HepG2 (cell line): ENCODE results near the gene NDUFS2. TPM values are rescaled to one million over a fixed set of nuclear protein-coding genes. Genes with fewer than 3 reads are reported as not detected.
A peak's percentile ranks its signal among the peaks of the same experiment; 100 is the strongest.

Source experiments
- BRD4 ChIP-seq: sonication (generic); formaldehyde crosslinking; IDR thresholded peaks from 2 replicates; pipeline ENCODE4 v1.4.0; 2020; ENCODE audit warnings: missing genetic modification reagents
- CC2D1A ChIP-seq: sonication (generic); formaldehyde crosslinking; IDR thresholded peaks from 2 replicates; pipeline ENCODE4 v1.8.1; 2023; ENCODE audit warnings: mild to moderate bottlenecking, missing genetic modification reagents
- GATA4 ChIP-seq: sonication (generic); IDR thresholded peaks from 2 replicates; pipeline ENCODE4 v1.6.1; 2016; ENCODE audit warnings: antibody characterized with exemption, low read depth, borderline replicate concordance
- MAFF ChIP-seq: IDR thresholded peaks from 2 replicates; pipeline ENCODE4 v1.6.1; 2011; ENCODE audit warnings: low read depth, low read length, improper control_type of control experiment
- PTBP1 ChIP-seq: fragments of 200-400 bp; formaldehyde crosslinking; IDR thresholded peaks from 2 replicates; pipeline ENCODE4 v1.6.1; 2018; ENCODE audit warnings: low read length, low read depth; ENCODE audit not compliant: poor library complexity, severe bottlenecking
- RAD21 ChIP-seq: fragments of 450-650 bp; formaldehyde crosslinking; IDR thresholded peaks from 2 replicates; pipeline ENCODE4 v1.5.0; 2020; ENCODE audit warnings: mild to moderate bottlenecking
- RFXANK ChIP-seq: IDR thresholded peaks from 2 replicates; pipeline ENCODE4 v1.6.1; 2016
- SCMH1 ChIP-seq: sonication (generic); formaldehyde crosslinking; IDR thresholded peaks from 2 replicates; pipeline ENCODE4 v1.9.0; 2021; ENCODE audit warnings: missing genetic modification reagents, mild to moderate bottlenecking, borderline replicate concordance
- SMYD3 ChIP-seq: sonication (generic); formaldehyde crosslinking; IDR thresholded peaks from 2 replicates; pipeline ENCODE4 v1.8.1; 2023; ENCODE audit warnings: mild to moderate bottlenecking, missing genetic modification reagents
- SP2 ChIP-seq: sonication (generic); formaldehyde crosslinking; IDR thresholded peaks from 2 replicates; pipeline ENCODE4 v1.5.1; 2020; ENCODE audit warnings: mild to moderate bottlenecking, missing genetic modification reagents
- SP5 ChIP-seq: IDR thresholded peaks from 2 replicates; pipeline ENCODE4 v1.6.1; 2016; ENCODE audit warnings: low read depth, borderline replicate concordance
- TBX2 ChIP-seq: sonication (generic); formaldehyde crosslinking; IDR thresholded peaks from 2 replicates; pipeline ENCODE4 v1.5.0; 2020; ENCODE audit warnings: missing genetic modification reagents, mild to moderate bottlenecking, borderline replicate concordance
- ZFP82 ChIP-seq: sonication (generic); formaldehyde crosslinking; IDR thresholded peaks from 2 replicates; pipeline ENCODE4 v1.5.1; 2020; ENCODE audit warnings: mild to moderate bottlenecking, missing genetic modification reagents, borderline replicate concordance
- ZMYM4 ChIP-seq: sonication (generic); formaldehyde crosslinking; IDR thresholded peaks from 2 replicates; pipeline ENCODE4 v1.8.1; 2023; ENCODE audit warnings: mild to moderate bottlenecking, missing genetic modification reagents
- ZNF343 ChIP-seq: sonication (generic); formaldehyde crosslinking; IDR thresholded peaks from 2 replicates; pipeline ENCODE4 v1.4.0; 2020; ENCODE audit warnings: mild to moderate bottlenecking, missing genetic modification reagents
- ZNF530 ChIP-seq: sonication (generic); formaldehyde crosslinking; IDR thresholded peaks from 2 replicates; pipeline ENCODE4 v1.5.0; 2020; ENCODE audit warnings: low read depth, mild to moderate bottlenecking, missing genetic modification reagents
- ZNF644 ChIP-seq: IDR thresholded peaks from 2 replicates; pipeline ENCODE4 v1.6.1; 2016; ENCODE audit warnings: low read depth
- ZNF713 ChIP-seq: sonication (generic); formaldehyde crosslinking; IDR thresholded peaks from 2 replicates; pipeline ENCODE4 v1.4.0; 2020; ENCODE audit warnings: mild to moderate bottlenecking, missing genetic modification reagents
- ZNF749 ChIP-seq: sonication (generic); formaldehyde crosslinking; IDR thresholded peaks from 2 replicates; pipeline ENCODE4 v1.8.0; 2022; ENCODE audit warnings: mild to moderate bottlenecking, missing genetic modification reagents, moderate library complexity, borderline replicate concordance
- ZNF790 ChIP-seq: sonication (generic); formaldehyde crosslinking; IDR thresholded peaks from 2 replicates; pipeline ENCODE4 v1.8.0; 2022; ENCODE audit warnings: missing genetic modification reagents, mild to moderate bottlenecking, borderline replicate concordance
- polyA plus RNA-seq, 8 experiments: library from polyadenylated mRNA; depleted of rRNA in 3 of 8; stranded (reverse) in 7 of 8; unstranded in 1 of 8; fragments of >200 nt; fragmentation: Illumina TruSeq in 4 of 8; extraction: Trizol in 4 of 8; gene quantifications; 2 replicates each; pipeline versions ENCODE4 v1.2.1 to v1.2.3, GENCODE V29; 2011 to 2016; ENCODE audit warnings: low read depth in 4 of 8, missing spikeins in 1 of 8, mixed read lengths in 1 of 8; ENCODE audit not compliant: insufficient read depth in 1 of 8
- total RNA-seq, 5 experiments: library from RNA; depleted of rRNA; stranded (reverse); fragments of >200 nt; fragmentation: Illumina TruSeq; extraction: Trizol; gene quantifications; 2 replicates each; pipeline ENCODE4 v1.2.3, GENCODE V29; 2016; ENCODE audit warnings: low read depth in 1 of 5
- TF ChIP-seq, protein P1 (sequence below): sonication (generic); formaldehyde crosslinking; IDR thresholded peaks from 2 replicates; pipeline ENCODE4 v1.8.0; 2022; ENCODE audit warnings: mild to moderate bottlenecking, missing genetic modification reagents
- TF ChIP-seq, protein P2 (sequence below): sonication (generic); formaldehyde crosslinking; IDR thresholded peaks from 2 replicates; pipeline ENCODE4 v1.4.0; 2020; ENCODE audit warnings: missing genetic modification reagents
- TF ChIP-seq, protein P3 (sequence below): IDR thresholded peaks from 2 replicates; pipeline ENCODE4 v1.6.1; 2016; ENCODE audit warnings: missing biosample characterization, missing genetic modification reagents, low read depth
- TF ChIP-seq, protein P4 (sequence below): sonication (generic); formaldehyde crosslinking; IDR thresholded peaks from 2 replicates; pipeline ENCODE4 v1.8.1; 2023; ENCODE audit warnings: mild to moderate bottlenecking, inconsistent platforms, moderate library complexity, missing genetic modification reagents, borderline replicate concordance
- TF ChIP-seq, protein P5 (sequence below): sonication (generic); formaldehyde crosslinking; IDR thresholded peaks from 2 replicates; pipeline ENCODE4 v1.5.1; 2020; ENCODE audit warnings: missing genetic modification reagents, mild to moderate bottlenecking, borderline replicate concordance

Gene NDUFS2
- total and polyA plus RNA-seq, 2 of the 13 experiments (the other 11 are each of a cell fraction or from before 2014, with no cell fraction given): 89.9 to 118 TPM

DNA sequence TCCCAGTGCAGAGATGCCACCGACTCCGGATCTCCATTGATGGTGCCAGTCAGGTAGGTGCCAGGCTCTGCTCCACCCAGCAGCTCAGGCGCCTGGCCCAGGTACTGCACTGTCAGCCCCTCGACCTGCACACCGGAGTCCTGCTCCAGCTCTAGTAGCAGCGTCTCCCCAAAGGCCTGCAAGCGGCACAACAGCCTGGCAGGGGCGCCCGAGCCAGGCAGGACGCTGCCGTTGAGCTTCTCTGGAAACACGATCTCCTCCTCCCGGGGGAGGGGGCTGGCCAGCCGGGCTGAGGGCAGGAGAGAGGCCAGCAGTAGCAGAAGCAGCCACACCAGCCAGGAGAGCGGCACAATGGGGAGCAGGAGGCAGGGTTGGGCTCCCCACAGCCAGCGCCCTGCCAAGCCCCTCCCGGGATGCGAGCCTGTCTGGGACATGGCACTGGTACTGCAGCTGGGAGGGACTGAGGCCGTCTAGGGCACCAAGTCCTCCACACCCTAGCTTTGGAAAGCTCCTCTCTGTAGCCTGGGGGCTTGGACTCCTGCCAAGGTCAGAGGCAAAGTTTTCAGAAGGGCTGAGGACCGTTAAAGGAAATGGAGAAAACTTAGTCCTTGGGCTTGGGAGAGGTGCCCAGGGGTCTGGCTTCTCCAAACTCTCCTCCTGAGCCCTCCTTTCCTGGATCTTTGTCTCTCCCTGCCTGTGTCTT lies 3.8 kb upstream of the NDUFS2 start (continued):
- TF ChIP-seq, protein P1, sequence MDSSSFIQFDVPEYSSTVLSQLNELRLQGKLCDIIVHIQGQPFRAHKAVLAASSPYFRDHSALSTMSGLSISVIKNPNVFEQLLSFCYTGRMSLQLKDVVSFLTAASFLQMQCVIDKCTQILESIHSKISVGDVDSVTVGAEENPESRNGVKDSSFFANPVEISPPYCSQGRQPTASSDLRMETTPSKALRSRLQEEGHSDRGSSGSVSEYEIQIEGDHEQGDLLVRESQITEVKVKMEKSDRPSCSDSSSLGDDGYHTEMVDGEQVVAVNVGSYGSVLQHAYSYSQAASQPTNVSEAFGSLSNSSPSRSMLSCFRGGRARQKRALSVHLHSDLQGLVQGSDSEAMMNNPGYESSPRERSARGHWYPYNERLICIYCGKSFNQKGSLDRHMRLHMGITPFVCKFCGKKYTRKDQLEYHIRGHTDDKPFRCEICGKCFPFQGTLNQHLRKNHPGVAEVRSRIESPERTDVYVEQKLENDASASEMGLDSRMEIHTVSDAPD (CRISPR knock-in tag): no peak
- TF ChIP-seq RFXANK (CRISPR knock-in tag): no peak
- no peak for TF ChIP-seq ZFP82 (CRISPR knock-in tag)
- TF ChIP-seq CC2D1A: no peak
- TF ChIP-seq ZNF530: no peak
- TF ChIP-seq SP2 (CRISPR knock-in tag): peak; percentile 33; the same call in 1 of the 2 replicates
- TF ChIP-seq MAFF: no peak
- no peak for TF ChIP-seq PTBP1
- peak; percentile 48; the same call in 1 of the 2 replicates for TF ChIP-seq RAD21 (CRISPR knock-in tag)
- TF ChIP-seq, protein P2, sequence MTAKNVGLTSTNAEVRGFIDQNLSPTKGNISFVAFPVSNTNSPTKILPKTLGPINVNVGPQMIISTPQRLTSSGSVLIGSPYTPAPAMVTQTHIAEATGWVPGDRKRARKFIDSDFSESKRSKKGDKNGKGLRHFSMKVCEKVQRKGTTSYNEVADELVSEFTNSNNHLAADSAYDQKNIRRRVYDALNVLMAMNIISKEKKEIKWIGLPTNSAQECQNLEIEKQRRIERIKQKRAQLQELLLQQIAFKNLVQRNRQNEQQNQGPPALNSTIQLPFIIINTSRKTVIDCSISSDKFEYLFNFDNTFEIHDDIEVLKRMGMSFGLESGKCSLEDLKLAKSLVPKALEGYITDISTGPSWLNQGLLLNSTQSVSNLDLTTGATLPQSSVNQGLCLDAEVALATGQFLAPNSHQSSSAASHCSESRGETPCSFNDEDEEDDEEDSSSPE: no peak
- TF ChIP-seq SMYD3 (CRISPR knock-in tag): no peak
- TF ChIP-seq GATA4: no peak
- TF ChIP-seq, protein P3, sequence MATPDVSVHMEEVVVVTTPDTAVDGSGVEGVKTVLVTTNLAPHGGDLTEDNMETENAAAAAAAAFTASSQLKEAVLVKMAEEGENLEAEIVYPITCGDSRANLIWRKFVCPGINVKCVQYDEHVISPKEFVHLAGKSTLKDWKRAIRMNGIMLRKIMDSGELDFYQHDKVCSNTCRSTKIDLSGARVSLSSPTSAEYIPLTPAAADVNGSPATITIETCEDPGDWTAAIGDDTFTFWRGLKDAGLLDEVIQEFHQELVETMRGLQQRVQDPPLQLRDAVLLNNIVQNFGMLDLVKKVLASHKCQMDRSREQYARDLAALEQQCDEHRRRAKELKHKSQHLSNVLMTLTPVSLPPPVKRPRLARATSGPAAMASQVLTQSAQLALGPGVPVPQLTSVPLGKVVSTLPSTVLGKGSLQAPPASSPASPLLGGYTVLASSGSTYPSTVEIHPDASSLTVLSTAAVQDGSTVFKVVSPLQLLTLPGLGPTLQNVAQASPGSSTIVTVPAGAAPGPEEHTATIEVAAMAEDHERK (CRISPR knock-in tag): no peak
- no peak for TF ChIP-seq ZNF713 (CRISPR knock-in tag)
- peak; percentile 24; the same call in 1 of the 2 replicates for TF ChIP-seq TBX2 (CRISPR knock-in tag)
- TF ChIP-seq ZNF644 (CRISPR knock-in tag): no peak
- TF ChIP-seq ZNF790 (CRISPR knock-in tag): no peak
- TF ChIP-seq ZNF749 (CRISPR knock-in tag): no peak
- no peak for TF ChIP-seq SP5 (CRISPR knock-in tag)
- no peak for TF ChIP-seq ZMYM4
- TF ChIP-seq SCMH1: no peak
- no peak for TF ChIP-seq BRD4
- TF ChIP-seq, protein P4, sequence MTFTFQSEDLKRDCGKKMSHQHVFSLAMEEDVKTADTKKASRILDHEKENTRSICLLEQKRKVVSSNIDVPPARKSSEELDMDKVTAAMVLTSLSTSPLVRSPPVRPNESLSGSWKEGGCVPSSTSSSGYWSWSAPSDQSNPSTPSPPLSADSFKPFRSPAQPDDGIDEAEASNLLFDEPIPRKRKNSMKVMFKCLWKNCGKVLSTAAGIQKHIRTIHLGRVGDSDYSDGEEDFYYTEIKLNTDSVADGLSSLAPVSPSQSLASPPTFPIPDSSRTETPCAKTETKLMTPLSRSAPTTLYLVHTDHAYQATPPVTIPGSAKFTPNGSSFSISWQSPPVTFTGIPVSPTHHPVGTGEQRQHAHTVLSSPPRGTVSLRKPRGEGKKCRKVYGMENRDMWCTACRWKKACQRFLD: 0 out of 2 replicates have a peak, but pooled peaks have one; percentile 50
- TF ChIP-seq, protein P5, sequence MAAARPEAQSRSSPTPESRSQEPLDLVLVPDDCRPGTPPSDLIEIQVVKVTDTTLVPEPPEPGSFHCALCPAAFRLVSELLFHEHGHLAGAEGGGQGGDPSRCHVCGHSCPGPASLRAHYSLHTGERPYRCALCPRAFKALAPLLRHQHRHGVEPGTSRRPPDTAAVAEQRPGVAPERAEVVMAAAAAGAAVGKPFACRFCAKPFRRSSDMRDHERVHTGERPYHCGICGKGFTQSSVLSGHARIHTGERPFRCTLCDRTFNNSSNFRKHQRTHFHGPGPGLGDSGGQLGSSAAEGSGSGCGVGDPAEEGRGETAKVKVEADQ: 0 out of 2 replicates have a peak, but pooled peaks have one; percentile 57
- no peak for TF ChIP-seq ZNF343 (CRISPR knock-in tag)
